Dermis blood vessel endothelial cell (primary cell): ENCODE measurements around the gene RNF212B. TPM values are rescaled to one million over a fixed set of nuclear protein-coding genes. Genes with fewer than 3 reads are reported as not detected.
"Not testable (repeated sequence)": the region's sequence is repeated elsewhere in the genome, so short reads cannot be mapped to it uniquely, and the experiment has no call there.

Experiments
- DNase-seq: peaks from one replicate; pipeline ENCODE4 v3.0.0; 2010
- total RNA-seq: library from RNA; depleted of rRNA; stranded (reverse); fragments of >200 nt; gene quantifications from 2 replicates; pipeline ENCODE4 v1.2.3, GENCODE V29; 2014

RNF212B gene, protein sequence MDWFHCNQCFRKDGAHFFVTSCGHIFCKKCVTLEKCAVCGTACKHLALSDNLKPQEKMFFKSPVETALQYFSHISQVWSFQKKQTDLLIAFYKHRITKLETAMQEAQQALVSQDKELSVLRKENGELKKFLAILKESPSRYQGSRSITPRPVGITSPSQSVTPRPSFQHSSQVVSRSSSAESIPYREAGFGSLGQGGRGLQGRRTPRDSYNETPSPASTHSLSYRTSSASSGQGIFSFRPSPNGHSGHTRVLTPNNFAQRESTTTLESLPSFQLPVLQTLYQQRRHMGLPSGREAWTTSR
- total RNA-seq, result not detected in 2 replicates

DNA sequence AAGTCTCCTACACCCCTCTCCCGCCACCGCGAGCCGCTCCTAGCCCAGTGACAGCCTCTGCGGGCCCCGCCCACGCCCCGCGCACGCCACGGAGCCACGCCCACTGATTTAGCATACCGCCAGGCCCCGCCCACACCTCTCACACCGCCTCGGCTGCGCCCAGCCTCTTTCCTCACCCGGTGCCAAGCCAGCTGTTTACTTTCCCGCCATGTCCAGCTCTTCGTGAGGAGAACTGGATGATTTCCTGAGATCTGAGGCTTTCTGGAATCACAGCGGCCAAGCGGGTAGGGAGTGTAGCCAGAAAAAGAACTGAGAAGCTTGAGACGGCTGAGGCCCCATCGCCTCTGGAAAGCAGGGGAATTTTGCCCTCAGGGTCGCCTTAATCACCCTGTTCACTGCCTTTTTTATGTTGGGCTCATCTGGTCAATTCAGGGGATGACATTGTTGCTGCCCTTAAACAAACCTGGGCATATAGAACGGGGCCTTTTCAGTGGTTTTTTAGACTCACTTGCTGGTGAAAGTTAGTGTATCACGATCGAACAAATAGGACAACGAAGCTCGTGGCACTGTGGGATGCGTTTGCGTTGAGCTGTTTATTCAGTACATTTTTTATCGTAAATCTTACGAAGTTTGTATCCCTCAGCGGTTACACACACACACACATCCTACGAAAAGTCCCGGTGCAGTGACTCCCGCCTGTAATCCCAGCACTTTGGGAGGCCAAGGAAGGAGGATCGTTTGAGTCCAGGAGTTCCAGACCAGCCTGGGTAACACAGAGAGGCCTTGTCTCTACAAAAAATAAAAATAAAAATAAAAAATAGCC lies at the start of gene RNF212B:
Gene RNF212B (plus strand): TSS at position 165 of the 823 bp plus-strand sequence. CDS start 2,410 bp downstream, outside the sequence.
- peak; percentile 71 for DNase-seq

DNA sequence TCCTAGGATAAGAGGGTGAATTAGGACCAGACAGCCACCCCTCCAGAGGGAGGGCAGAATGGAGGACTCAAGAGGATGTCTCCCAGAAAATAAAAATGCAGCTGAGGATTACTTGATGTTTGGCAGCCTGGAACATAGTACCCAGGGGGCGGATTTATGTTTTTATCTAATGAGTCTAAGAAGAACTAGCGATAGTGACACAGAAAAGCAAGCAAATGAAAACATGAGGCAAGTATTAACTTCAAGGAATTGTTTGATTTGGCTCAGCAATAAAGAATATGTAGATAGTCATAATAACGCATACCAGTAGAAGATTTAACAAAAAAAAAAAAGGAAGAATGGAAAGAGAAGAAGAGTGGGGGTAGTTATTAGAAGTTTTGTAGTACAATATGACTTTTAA lies 44.3 kb upstream of the RNF212B start:
- no peak for DNase-seq

DNA sequence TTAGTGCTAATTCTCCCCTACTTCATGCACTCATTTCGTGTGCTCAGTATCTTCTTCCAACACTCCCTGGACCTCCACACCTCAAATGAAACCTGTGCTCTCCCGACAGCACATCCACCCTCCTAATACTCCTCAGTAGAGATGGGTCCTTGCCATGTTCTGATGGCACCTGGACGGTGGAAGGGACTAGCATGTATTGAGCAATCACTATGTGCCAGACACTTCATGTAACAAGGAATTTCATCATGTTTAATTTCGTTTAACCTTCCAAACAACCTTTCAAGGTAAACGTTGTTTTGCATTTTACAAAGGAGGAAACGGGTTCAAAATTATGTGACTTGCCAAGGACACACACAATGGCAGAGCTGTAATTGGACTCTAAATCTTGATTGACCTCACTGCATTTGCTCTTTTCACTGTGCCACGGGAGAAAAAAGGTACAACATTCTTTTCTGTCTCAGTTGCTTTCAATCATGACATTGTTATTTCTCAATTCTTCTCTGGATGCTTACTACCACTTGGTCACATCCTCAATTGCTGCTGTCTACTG lies 42.1 kb upstream of the RNF212B start:
- no peak for DNase-seq

DNA sequence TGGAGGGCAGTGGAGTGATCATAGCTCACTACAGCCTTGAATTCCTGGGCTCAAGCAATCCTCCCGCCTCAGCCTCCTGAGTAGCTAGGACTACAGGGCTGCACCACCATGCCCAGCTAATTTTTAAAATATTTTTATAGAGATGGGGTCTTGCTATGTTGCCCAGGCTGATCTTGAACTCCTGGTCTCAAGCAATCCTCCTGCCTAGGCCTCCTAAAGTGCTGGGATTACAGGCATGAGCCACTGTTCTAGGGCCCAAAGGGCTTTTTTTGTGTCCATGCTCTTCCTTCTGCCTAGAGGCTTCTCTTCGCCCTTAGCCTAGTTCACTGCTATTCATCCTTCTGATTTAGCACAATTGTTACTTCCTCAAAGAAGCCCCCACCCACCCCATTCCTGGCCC lies 41.2 kb upstream of the RNF212B start:
- DNase-seq, result not testable (repeated sequence)

DNA sequence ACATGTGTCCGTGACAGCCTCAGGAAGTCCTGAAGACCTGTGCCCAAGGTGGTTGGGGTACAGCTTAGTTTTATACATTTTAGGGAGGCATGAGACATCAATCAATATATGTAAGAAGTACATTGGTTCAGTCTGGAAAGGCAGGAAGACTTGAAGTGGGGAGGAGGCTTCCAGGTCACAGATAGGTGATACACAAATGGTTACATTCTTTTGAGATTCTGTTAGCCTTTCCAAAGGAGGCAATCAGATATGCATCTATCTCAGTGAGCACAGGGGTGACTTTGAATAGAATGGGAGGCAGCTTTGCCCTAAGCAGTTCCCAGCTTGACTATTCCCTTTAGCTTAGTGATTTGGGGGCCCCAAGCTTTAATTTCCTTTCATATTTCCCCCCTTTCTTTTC lies 38.6 kb upstream of the RNF212B start:
- not testable (repeated sequence) for DNase-seq

DNA sequence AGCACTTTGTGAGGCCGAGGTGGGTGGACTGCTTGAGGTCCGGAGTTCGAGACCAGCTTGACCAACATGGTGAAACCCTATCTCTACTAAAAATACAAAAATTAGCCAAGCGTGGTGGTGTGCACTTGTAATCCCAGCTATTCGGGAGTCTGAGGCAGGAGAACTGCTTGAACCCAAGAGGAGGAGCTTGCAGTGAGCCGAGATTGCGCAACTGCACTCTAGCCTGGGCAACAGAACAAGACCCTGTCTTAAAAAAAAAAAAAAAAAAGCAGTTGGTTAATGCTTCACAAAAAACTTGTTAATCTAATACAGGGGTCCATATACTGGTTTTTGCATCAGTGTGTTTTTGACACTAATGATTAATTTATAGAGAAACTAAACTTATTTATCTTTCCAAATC lies 35.7 kb upstream of the RNF212B start:
- DNase-seq, result no peak

DNA sequence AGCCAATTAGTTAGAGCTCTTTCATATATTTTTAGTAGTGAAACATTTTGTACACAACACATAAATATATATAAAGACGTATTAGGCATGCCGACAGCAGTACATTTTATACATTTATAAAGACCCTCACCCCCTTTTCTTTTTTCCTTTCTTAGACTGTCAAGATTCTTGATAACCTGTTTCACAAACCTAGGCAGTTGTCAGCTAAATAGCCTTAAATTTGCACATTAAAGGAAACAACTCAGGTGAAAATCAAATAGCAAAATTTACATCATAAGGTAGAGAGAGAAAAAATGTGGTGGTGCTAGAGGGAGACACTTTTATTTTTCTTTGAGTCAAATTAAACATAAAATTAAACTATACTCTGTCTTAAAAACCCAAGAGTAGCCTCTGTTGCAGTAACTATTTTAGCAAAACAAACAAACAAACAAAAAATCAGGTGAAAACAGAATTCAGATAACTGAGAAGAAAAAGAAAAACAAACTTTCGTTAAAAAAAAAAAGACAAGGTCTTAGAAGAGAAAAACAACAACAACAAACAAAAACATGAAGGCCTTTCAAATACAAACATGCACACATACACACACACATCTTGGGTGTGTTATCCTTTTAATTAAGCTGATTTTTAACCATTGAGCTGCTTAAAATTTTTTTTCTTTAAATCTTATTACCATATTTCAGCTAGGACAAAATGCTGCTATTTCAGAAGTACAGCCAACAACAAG lies 31.2 kb upstream of the RNF212B start:
- no peak for DNase-seq

DNA sequence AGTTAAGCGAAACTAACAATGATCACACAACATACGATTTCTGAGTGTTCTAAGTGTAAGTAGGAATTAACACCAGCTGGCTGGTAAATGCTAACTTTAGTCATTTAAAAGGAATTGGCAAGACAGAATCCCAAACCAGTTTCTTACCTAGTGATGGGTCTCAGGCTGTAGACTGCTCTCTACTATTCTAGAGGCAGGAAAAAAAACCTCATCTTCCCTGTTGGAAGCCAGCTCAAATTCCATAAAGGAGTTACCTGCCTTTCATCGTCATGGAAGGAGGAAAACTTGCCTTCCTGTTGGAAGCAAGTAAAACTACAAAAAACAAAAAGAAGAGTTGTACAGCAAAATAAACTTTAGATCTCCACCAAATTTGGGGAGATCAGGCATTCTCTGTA lies 30.6 kb upstream of the RNF212B start:
- no peak for DNase-seq

DNA sequence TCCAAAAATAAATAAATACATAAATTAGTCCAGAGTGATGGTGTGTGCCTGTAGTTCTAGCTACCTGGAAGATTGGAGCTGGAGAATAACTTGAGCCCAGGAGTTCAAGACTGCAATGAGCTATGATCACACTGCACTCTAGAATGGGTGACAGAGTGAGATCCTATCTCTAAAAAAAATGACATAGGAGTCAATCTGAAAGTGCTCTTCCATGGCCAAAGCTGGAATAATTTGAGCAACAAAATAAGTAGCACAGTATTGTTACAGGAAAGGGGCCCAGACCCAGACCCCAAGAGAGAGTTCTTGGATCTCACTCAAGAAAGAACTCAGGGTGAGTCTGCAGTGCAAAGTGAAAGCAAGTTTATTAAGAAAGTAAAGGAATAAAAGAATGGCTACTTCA lies 29.4 kb upstream of the RNF212B start:
- DNase-seq, result no peak

DNA sequence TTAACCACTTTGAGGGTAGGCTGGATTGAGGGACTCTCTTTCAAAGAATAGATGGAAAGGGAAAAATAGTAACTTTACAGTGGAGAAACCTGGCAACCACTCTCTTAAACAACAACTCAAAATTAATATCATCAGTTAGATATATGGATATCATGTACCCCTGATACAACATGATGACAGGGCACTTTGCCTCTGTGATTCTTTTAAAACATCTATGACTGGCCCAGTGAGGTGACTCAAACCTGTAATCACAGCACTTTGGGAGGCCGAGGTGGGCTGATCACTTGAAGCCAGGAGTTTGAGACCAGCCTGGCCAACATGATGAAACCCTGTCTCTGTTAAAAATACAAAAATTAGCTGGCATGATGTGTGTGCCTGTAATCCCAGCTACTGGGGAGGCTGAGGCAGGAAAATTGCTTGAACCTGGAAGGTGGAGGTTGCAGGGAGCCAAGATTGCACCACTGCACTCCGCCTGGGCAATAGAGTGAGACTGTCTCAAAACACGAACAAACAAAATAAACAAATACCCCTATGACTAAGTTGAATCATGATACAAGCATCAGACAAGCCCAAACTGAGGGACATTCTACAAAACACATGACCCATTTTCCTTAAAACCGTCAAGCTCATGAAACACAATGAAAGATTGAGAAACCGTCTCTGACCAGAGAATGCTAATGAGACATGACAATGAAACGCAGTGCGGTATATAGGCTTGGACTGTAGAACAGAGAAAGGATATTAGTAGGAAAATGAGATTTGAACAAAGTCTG lies 27.9 kb upstream of the RNF212B start:
- no peak for DNase-seq

DNA sequence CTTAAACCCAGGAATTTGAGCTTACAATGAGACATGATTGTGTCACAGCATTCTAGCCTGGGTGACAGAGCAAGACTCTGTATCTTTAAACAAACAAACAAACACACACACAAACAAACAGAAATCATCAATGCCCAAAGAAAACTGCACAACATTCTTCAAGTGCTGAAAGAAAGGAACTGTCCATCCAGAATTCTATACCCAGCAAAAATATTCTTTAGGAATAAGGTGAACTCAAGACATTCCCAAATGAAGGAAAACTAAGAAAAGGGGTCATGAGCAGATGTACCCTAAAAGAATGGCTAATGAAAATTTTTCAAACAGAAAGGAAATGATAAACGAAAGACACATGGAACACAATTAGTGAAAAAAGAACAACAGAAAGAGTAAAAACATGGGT lies 22.3 kb upstream of the RNF212B start:
- DNase-seq, result no peak

DNA sequence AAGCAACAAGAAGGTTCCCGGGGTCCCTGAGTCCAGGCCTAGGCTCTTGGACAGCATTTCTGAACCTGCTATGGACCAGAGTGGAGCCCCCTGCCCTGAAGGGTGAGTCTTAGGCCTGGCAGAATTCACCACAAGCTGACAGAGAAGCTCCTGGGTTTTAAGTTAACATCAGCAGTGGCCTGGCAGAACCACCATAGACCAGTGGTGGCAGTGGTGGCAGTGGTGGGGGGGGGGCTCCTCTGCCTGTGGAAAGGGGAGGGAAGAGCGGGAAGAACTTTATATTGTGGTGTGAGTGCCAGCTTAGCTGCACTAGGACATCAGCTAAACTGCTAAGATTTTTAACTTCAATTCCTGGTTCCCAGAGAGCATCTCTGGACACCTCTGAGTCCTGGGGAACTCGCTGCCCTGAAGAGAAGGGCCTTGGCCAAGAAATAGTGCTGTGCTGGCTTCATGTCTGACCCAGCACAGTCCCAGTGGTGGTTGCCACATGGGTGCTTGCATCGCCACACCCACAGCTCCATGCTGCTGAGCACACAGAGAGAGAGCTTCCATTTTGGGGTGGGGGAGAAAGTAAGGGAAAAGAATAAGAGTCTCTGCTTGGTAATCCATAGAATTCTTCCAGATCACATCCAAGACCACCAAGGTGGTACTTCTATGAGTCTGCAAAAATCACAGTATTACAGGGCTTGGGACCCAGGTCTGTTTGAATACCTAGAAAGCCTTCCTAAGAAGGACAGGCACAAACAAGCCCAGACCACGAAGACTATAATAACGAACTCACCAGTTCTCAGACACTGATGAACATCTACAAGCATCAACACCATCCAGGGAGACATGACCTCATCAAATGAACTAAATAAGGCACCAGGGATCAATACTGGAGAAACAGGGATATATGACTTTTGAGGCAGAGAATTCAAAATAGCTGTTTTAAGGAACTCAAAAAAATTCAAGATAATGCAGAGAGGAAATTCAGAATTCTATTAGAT lies 20.4 kb upstream of the RNF212B start:
- no peak for DNase-seq

DNA sequence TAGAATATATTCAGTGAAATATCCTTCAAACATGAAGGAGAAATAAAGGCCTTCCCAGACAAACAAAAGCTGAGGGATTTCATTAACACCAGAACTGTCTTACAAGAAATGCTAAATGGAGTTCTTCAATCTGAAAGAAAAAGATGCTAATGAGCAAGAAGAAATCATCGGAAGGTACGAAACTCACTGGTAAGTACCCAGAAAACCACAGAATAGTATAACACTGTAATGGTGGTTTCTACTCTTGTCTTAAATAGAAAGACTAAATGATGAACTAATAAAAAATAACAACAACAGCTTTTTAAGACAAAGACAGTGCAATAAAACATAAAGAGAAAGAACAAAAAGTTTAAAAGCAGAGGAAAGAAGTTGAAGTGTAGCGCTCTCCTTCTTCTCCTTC lies 18.7 kb upstream of the RNF212B start:
- no peak for DNase-seq

DNA sequence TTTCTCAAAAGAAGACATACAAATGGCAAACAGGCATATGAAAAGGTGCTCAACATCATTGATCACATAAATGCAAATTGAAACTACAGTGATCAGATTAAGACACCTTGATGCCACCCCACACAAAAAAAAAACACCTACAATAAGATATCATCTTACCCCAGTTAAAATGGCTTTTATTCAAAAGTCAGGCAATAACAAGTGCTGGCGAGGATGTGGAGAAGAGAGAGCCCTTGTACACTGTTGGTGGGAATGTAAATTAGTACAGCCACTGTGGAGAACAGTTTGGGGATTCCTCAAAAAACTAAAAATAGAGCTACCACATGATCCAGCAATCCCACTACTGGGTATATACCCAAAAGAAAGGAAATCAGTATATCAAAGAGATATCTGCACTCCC lies 12.8 kb upstream of the RNF212B start:
- not testable (repeated sequence) for DNase-seq

DNA sequence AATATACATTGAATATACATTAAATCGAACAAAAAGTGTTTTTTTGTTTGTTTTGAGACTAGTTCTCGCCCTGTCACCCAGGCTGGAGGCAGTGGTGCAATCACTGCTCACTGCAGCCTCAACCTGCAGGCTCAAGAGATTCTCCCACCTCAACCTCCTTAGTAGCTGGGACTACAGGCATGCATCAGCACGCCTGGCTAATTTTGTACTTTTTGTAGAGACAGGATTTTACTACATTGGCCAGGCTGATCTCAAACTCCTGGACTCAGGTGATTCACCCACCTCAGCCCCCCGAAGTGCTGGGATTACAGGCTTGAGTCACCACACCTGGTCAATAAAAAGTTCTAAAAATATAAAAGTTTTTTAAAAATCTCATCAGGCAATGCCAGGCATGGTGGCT lies 10.2 kb upstream of the RNF212B start:
- DNase-seq, result no peak

DNA sequence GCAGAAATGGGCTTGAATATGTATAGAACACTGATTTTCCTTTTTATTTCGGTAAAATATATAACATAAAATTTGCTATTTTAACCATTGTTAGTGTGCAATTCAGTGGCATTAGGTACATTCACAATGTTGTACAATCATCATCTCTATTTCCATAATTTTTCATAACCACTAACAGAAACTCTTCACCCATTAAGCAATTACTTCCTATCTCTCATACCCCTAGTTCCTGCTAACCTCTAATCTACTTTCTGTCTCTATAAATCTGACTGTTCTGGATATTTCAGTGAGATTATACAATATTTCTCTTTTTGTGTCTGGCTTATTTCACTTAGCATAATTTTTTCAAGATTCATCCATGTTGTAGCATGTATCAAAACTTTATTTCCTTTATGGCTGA lies 8.9 kb upstream of the RNF212B start:
- no peak for DNase-seq

DNA sequence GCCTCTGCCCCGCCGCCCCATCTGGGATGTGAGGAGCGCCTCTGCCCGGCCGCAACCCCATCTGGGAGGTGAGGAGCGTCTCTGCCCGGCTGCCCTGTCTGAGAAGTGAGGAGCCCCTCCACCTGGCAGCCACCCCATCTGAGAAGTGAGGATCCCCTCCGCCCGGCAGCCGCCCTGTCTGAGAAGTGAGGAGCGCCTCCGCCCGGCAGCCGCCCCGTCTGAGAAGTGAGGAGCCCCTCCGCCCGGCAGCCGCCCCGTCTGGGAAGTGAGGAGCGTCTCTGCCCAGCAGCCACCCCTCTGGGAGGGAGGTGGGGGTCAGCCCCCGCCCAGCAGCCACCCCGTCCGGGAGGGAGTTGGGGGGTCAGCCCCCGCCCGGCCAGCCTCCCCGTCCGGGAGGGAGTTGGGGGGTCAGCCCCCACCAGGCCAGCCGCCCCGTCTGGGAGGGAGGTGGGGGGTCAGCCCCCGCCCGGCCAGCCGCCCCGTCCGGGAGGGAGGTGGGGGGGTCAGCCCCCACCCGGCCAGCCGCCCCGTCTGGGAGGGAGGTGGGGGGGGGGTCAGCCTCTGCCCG lies 5.4 kb upstream of the RNF212B start:
- DNase-seq, result not testable (repeated sequence)

DNA sequence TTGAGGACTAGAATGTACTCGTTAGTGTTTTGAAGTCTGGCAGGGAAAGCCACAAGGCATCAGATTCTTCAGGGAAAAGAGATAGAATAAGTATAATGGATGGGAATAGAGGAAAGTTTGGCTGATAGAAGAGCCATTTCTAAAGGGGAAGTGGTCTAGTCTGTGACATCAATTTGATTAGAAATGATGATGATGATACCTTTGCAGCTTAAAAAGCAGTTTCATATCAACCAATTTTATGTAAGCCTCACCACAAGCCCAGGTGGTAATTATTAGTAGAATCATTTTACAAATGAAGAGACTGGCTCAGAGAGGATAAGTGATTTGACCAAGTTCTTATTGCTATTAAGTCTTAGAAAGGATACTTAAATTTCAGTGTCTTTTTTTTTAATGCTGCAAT lies 2.9 kb downstream of the RNF212B start:
- DNase-seq, result no peak

DNA sequence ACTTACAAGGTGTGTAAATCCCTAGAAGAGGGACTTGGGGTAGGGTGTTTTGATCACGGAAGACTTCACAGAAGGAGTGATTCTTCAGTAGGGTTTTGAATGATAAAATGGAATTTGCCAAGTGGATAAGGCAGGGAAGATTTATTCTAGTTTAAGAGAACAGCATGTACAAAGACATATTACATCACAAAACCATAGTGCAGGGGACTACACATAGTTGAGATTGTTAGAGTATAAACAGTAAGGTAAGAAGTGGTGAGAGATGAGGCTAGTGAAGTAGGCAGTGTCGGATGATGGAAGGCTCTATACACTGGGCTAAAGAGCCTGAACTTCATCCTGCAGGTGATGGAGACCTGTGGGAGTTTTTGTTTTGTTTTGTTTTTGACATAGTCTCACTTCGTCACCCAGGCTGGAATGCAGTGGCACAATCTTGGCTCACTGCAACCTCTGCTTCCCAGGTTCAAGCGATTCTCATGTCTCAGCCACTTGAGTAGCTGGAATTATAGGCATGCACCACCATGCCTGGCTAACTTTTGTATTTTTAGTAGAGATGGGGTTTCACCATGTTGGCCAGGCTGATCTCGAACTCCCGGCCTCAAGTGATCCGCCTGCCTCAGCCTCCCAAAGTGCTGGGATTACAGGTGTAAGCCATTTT lies 3.5 kb downstream of the RNF212B start:
- DNase-seq, result not testable (repeated sequence)

DNA sequence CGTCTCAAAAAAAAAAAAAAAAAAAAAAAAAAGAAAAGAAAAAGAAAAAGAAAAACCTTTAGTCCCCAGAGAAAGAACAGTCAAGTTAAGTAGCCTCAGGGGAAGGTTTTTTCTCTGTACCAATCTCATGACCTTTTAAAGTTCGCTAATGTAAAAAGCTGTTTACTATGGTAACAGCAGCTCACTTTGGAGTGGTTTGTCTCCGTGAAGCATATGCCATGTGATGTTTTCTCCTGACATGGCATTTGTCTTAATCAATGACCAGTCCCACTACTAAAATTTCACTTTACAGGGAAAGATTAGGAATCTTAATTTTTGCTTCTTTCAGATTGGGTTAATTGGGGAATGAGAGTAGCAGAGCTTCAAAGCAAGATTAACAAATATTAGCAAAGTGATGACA lies 4.3 kb downstream of the RNF212B start:
- no peak for DNase-seq
